Uterus (tissue), 4 donors: ENCODE data around the gene SPON2. TPM values are rescaled to one million over a fixed set of nuclear protein-coding genes. Genes with fewer than 3 reads are reported as not detected.
A peak's percentile ranks its signal among the peaks of the same experiment; 100 is the strongest.

ENCODE experiments used
- DNase-seq, 2 donors: peaks; one replicate each; pipeline ENCODE4 v3.0.0-alpha.2; 2019 to 2020
- H3K27ac ChIP-seq, 2 donors: fragments of 200-600 bp; sonication (generic); 1 replicate in 1 of 2; 2 replicates in 1 of 2; pipeline ENCODE4 v1.5.1; 2016 to 2018
- H3K27me3 ChIP-seq, 2 donors: fragments of 200-600 bp; sonication (generic); one replicate each; pipeline ENCODE4 v1.5.1; 2018 to 2019; ENCODE audit warnings: control low read depth in 1 of 2
- H3K36me3 ChIP-seq, 2 donors: fragments of 200-600 bp; sonication (generic); one replicate each; pipeline ENCODE4 v1.5.1; 2019; ENCODE audit warnings: control low read depth in 1 of 2
- H3K4me1 ChIP-seq, 2 donors: fragments of 200-600 bp; sonication (generic); one replicate each; pipeline ENCODE4 v1.5.1; 2018 to 2019; ENCODE audit warnings: control low read depth in 1 of 2
- H3K4me3 ChIP-seq, 2 donors: fragments of 200-600 bp; sonication (generic); 1 replicate in 1 of 2; 2 replicates in 1 of 2; pipeline ENCODE4 v1.5.1; 2018 to 2019; ENCODE audit warnings: mild to moderate bottlenecking in 1 of 2
- H3K9me3 ChIP-seq, 2 donors: fragments of 200-600 bp; sonication (generic); one replicate each; pipeline ENCODE4 v1.5.1; 2019; ENCODE audit warnings: control low read depth in 1 of 2
- POLR2A ChIP-seq, 2 donors: fragments of 450-650 bp; IDR thresholded peaks; one replicate each; pipeline ENCODE4 v1.6.1; 2016; ENCODE audit warnings: antibody characterized with exemption in 2 of 2, mild to moderate bottlenecking in 1 of 2, moderate library complexity in 1 of 2
- intact Hi-C: fragments of 100-400 bp; cut with DNase I; formaldehyde crosslinking; loops from one replicate; pipeline ENCODE4 v1.15.1; 2023; ENCODE audit warnings: low total_unique reads
- total RNA-seq, 4 donors: library from RNA; depleted of rRNA in 3 of 4; stranded (reverse); fragments of >200 nt in 3 of 4; gene quantifications; one replicate each; pipeline versions ENCODE4 v1.1.0 to v1.2.4, GENCODE V29; 2014 to 2023
- TF ChIP-seq, protein P1 (sequence below), 4 experiments: fragments of 200-600 bp in 2 of 4; fragments of 450-650 bp in 2 of 4; sonication (generic) in 2 of 4; IDR thresholded peaks; one replicate each; pipeline ENCODE4 v1.5.1; 2016 to 2019; ENCODE audit warnings: antibody characterized with exemption in 4 of 4, mild to moderate bottlenecking in 2 of 4, moderate library complexity in 1 of 4
- donor health status: DM: yes; HTN: yes; CAD: no.

SPON2 gene
- total RNA-seq, 4 donors from 2014 or later, result 60.6 to 262 (median 115) TPM

DNA sequence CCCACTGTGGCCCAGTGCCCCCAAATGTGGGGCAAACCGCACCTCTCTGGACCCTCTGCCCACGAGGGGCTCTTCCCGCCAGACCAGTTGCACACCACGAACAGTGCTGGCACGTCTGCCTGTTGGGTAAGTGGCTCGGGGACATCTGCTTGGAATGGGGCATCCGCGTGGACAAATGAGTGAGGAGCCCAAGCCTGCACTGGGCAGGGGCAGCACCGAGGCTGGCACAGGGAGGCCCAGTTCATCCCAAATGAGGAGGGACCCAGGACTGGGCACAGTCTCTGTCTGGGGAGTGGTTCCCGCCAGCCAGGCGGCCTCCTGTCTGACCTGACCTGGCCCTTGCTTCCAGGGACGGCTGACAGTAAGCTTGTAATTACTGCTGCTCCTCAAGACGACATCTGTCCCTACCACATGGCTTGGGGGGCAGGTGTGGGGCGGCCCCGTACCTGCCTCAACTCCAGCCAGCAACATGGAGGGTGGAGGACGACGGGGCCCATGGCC is 3.2 kb downstream of the SPON2 start:
- Histone ChIP-seq H3K9me3 (no peaks in the 10 kb centered on the region), H3K27ac (peak overlapping the region; percentile 94 to 96), H3K27me3 (no peaks in the 10 kb centered on the region), H3K4me3 (no peak overlapping the region), H3K4me1 (peaks cover 7 to 19% of the 10 kb centered on the region in 2 donors), H3K36me3 (no peaks in the 10 kb centered on the region)
- intact Hi-C loops, result loop anchor here (5.0 kb wide), 1 partner anchor 78 kb away; the partner anchor contains the start of gene CTBP1
- TF ChIP-seq POLR2A (IDR thresholded peaks at IDR 0.05), result no peak
- TF ChIP-seq, protein P1, sequence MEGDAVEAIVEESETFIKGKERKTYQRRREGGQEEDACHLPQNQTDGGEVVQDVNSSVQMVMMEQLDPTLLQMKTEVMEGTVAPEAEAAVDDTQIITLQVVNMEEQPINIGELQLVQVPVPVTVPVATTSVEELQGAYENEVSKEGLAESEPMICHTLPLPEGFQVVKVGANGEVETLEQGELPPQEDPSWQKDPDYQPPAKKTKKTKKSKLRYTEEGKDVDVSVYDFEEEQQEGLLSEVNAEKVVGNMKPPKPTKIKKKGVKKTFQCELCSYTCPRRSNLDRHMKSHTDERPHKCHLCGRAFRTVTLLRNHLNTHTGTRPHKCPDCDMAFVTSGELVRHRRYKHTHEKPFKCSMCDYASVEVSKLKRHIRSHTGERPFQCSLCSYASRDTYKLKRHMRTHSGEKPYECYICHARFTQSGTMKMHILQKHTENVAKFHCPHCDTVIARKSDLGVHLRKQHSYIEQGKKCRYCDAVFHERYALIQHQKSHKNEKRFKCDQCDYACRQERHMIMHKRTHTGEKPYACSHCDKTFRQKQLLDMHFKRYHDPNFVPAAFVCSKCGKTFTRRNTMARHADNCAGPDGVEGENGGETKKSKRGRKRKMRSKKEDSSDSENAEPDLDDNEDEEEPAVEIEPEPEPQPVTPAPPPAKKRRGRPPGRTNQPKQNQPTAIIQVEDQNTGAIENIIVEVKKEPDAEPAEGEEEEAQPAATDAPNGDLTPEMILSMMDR (IDR thresholded peaks at IDR 0.05), result no peak
- no peak for DNase-seq

DNA sequence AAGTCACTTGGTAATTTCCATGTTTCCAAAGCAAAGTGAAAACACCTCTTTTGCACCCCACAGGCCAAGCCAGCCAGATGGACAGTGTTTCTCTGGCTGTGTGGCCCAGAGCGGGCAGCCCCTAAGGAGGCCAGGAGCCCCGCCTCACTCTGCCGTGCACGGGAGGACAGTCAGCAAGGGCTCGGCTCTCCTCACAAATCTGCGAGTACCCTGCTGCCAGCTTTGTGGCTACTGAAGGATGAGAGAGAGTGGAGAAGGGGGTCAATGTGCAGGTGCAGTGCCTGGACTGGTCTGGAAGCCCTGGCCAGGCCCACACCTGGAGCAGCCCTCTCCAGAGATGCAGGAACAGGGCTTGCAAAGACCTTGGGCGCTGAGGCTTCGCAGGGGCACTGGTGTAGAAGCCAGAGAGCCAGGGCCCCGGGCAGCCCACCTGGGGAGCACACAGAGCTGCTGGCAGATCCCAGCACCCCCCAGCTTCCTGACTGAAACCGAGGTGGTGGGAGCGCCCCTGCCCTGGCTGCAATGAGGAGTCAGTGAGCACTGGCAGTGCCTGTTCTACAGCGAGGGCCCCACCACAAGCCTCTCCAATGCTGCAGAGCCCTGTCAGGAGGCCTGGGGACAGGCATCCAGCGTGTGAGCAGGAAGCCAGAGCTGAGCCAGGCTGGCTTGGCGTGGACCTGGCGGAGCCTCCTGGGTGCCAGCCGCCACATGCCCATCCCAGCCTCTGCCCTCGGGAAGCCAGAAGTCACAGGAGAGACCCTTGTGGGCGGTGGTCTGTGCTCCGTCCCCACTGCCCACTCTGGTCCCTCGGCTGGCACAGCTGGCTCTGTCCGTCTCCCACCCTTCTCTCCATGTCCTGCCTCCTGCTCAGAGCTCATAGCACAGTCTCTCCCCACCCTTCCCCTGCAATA is 3.9 kb downstream of the SPON2 start:
- intact Hi-C loops, result loop anchor here (5.0 kb wide), 1 partner anchor 79 kb away; the partner anchor contains the start of gene CTBP1
- TF ChIP-seq POLR2A (IDR thresholded peaks at IDR 0.05), result no peak
- TF ChIP-seq, protein P1 (IDR thresholded peaks at IDR 0.05), result no peak
- H3K27me3 ChIP-seq, result no peaks in the 10 kb centered on the region
- no peak overlapping the region for H3K4me3 ChIP-seq
- H3K9me3 ChIP-seq, result no peaks in the 10 kb centered on the region
- H3K27ac ChIP-seq, result peak overlapping the region; percentile 94 to 96
- DNase-seq, result no peak
- no peaks in the 10 kb centered on the region for H3K36me3 ChIP-seq
- peaks cover 0 to 19% of the 10 kb centered on the region in 2 donors for H3K4me1 ChIP-seq

DNA sequence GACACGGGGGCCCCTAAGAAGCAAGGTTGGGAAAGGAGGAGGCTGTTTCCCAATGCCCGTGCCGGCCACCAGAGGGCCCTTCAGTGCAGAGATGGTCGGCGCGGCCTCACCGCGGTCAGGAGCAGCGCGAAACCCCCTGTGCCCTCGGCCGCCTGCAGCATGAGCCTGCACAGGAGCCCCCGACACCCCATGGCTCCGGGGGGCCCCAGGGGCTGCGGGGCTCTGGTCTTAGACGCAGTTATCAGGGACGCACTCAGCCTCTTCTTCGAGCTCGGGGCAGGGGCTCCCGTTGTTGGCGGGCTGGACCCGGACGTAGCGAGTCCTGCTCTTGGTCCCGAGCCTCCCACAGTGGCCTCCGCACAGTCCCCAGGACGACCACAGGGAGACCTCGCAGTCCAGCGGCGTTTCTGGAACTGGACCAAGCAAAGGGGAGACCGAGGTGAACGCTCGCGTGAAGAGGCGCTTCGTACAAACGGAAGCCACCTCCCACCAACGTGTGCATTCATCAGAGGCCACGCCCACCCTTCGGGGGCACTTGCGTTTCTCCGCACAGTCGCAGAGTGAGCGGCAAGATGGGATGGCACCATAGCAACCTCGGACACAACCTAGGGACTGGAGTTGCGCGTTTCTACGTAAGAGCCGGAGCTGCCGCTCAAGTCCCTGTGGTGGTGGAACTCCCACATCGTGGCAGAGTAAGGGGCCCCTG is 5.0 kb downstream of the SPON2 start:
- Histone ChIP-seq H3K27me3 (no peaks in the 10 kb centered on the region), H3K4me3 (peak overlapping the region; percentile 30 to 34), H3K4me1 (peaks cover 0 to 15% of the 10 kb centered on the region in 2 donors), H3K36me3 (no peaks in the 10 kb centered on the region), H3K9me3 (no peaks in the 10 kb centered on the region), H3K27ac (peak overlapping the region; percentile 53 to 94)
- intact Hi-C loops, result loop anchor here (5.0 kb wide), 1 partner anchor 80 kb away; the partner anchor contains the start of gene CTBP1
- DNase-seq, result peak; percentile 82 to 86
- peak in 1 of 2 donors; percentile 20 for TF ChIP-seq POLR2A (IDR thresholded peaks at IDR 0.05)
- TF ChIP-seq, protein P1 (IDR thresholded peaks at IDR 0.05), result peak; percentile 87 to 94 (median 92)

DNA sequence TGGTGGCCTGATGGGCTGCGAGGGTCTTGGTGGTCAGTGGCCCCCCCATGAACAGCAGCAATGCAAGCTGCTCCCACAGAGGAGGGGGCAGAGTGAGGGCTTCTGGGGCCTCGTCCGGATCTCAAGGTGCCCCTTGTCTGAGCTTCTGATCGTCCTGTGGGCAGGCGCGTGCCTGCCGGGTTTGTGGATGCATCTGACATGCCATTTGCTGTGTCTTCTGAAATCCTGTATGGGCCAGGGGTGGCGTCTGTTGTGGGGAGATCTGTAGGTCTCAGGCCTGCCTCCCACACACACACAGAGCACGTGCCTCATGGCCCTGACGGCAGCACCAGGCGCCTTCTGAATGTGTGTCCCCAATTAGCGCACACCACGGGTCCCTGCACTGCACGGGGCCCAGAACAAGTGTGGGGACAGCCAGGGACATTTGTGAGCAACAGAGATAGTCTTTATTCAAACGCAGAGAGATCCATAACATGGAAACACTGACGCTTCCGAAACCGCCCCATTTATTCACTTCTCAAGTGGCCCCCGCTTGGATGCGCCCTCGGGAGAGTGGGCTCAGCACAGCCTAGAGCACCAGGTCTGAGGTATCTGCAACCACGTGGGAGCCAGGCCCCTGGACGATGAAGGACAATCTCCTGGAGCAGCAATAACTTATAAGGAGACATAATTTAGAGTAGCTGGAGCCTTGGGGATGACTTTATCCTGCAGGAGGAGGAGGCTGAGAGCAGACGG is 5.7 kb downstream of the SPON2 start:
- peaks cover 0 to 15% of the 10 kb centered on the region in 2 donors for H3K4me1 ChIP-seq
- H3K36me3 ChIP-seq, result no peaks in the 10 kb centered on the region
- intact Hi-C loops, result loop anchor here (5.0 kb wide), 1 partner anchor 81 kb away; the partner anchor contains the start of gene CTBP1
- no peaks in the 10 kb centered on the region for H3K27me3 ChIP-seq
- peak overlapping the region in 1 of 2 donors; percentile 53 for H3K27ac ChIP-seq
- no peak overlapping the region for H3K4me3 ChIP-seq
- no peak for DNase-seq
- H3K9me3 ChIP-seq, result no peaks in the 10 kb centered on the region
- TF ChIP-seq POLR2A (IDR thresholded peaks at IDR 0.05), result no peak
- TF ChIP-seq, protein P1 (IDR thresholded peaks at IDR 0.05), result no peak
